NCI-H345 (cell line): ENCODE data around the gene UNC5A.

Experiments
- DNase-seq: peaks from one replicate; lab custom pipeline; 2025; lab: John Stamatoyannopoulos, UW

Gene UNC5A

DNA sequence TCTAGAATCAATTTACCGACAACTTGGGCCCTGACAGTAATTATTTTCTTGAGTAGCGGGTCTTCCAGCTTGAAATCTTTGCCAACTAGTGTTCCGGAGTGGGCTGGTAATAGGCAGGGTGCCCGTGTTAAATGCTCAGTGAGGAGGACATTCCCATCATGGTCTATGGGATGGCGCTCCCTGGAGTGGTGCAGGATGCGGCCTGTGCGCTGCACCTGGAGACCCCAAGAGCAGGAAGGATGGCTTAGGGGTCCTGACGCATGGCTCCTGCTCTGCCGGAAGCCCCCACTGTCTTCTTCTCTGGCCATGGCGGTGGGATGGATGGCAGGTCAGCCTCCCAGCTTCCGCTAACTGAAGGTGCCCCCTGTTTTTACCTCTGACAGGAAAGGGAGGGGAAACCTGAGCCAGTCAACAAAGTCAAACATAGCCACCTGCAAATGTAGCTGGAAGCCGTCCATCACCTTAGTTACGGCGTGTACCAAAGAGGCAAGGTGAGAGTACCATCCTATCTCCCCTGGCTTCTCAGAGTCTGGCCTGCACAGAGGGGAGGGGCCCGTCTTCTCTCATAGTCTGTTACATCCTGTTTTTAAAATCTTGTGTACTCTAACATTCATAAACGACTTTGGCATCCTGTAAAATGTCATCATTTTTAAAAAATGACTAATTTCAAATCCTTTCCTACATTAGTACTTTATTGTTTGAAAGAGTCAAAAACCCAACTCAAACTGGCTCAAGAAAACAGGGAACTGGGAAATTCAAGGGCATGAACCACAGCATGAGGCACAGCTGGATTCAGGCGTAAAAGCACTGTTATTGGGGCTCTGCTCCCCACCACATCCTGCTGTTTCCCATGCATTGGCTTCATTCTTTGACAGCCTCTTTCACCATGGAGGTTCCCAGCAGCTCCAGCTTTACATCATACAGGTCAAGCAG is 28.5 kb upstream of the UNC5A start:
- DNase-seq, result no peak

GRCh38 chr5:176784218-176785165 is 25.9 kb upstream of the UNC5A start:
- no peak for DNase-seq

DNA sequence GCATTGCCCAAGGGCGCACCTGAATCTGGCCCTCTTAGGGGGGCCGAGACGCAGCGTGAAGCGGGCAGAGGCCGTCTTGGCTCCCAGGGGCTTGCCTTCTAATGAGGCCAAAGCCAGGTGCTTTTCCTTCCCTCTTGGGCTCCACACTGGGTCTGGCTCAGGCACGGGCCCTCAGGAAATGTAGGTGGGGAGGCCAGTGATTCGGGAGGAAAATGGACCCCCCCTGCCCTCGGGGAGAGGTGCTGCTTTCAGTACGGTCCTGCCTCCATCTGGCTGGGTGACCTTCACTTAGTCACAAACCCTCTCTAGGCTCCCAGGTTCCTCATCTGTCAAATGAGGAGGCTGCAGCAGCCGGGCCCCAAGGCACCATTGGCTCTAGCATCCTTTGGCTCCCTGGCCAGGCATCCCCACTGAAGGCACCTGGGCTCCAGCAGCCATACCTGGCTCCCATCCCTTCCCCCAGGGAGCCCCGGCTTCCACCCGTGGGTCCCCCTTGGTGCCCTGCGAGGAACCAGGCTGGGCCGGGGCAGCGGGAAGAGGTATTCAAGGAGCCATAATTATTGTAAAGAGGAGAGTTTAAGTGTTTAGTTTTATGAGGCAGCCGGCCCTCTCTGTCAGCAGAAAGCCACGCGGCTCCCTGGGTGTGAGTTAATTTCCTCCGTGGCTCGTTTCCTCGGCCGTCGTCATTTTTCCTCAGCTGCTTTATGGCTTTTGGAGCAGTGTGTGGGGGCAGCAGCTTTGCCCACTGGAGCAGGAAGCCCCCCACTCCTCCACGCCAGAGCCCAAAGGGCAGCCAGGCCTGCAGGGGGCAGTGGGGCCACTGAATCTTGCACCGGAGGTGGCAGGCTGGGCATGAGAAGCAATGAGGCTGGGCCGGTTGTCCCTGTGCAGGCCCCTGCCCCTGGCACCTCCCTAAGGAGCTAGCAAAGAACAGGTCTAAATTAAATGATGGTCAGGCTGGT is 24.9 kb upstream of the UNC5A start:
- DNase-seq, result no peak

DNA sequence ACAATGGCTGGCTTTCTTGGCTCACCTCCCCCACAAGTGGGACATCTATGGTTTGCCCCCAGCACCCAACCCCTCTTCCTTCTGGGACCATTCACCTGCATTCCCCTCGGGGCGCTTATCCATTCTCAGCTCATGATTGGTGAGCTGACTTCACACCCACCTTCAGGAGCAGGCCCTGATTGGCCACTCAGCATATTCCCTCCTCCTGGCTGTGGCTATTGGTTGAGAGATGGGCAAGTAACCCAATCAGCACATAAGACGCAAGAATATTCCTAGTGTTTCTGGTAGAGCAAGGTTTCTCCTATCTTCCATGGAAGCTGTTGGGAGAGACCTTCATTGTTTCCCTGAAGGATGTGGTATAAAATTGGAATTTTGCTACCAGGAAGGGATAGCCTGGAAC is 22.7 kb upstream of the UNC5A start:
- DNase-seq, result no peak

- no peak for DNase-seq
Measured at GRCh38 chr5:176788091-176788490, 22.3 kb upstream of the UNC5A start.

DNA sequence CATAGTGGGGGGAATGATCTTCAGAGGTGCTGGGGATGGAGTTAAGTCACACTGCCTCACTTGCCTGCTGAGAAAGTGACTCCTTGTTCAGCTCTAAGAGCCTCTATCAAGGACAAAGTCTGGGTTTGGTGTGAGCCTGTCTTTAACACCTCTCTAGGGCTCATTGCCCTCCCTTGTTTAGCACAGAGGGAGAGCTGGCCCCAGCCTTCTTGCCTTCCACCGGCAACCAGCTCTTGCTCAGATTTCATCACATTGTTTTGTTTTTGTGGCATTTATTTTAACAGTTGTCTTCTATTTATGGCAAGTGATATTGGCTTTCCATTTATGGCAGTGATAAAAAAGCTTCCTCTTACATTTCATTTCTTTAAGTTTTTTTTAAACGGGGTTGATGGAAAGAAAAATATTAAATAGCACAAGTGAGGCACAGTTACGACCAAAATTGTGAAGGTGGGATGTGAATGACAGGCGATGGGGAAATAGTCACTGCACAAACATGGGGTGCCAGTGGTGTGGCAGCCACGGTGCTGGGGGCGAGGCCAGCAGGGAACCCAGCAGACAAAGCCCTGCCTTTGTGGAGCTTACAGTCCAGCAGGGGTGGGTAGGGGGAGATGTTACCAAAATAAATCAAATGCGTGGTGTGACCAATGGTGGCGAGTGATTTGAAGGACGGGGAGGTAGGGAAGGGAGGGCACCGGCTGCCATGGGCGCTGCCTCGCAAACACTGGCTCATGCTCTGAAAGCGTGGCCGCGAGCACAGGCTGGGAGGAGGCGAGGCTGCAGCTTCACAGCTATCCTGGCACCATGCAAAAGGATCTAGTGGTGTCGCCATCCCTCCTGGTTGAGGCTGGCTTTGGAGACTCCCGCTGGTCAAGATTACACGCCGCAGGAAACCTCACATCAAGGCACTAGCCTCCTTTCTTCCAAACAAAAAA is 21.2 kb upstream of the UNC5A start:
- no peak for DNase-seq

GRCh38 chr5:176789873-176790615 is 20.3 kb upstream of the UNC5A start:
- DNase-seq, result peak; percentile 57

GRCh38 chr5:176790941-176791340 is 19.4 kb upstream of the UNC5A start:
- no peak for DNase-seq

DNA sequence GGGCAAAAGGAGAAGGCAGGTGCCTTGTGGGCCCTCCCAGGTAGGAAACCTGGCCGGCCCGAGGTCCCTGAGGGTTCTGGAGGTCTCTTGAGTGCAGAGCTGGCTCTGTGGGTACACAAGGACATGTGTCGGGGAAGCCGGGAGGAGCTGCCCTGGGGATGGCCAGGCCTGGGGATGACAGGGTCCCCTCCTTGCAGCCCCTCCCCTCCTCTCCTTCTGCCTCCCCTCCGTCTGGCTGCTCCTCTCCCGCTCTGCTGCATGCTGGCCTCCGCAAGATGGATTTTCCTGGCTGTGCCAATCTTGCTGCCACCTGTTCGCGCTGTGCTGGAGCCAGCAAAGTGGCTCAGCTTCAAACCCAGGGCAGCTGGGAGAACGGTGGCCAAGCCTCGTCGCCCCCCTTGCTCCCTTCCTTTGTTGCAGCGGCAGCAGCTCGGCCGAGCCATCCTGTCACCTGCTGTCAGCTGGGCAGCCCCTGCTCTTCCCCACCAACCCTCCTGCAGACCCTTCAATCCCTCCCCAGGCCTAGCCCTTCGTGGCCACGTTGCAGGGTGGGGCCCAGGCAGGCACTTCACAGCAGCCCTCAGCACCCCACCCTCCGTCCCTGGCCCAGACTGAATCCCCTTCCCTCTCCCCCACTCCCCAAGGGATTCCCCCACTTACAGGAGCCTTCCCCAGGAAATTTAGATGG is 17.6 kb upstream of the UNC5A start:
- peak; percentile 40 for DNase-seq

- peak; percentile 59 for DNase-seq
Measured at GRCh38 chr5:176793343-176793699, 17.0 kb upstream of the UNC5A start.

- peak; percentile 50 for DNase-seq
Measured at GRCh38 chr5:176793736-176794135, 16.6 kb upstream of the UNC5A start.

- DNase-seq, result no peak
Measured at GRCh38 chr5:176794509-176794908, 15.8 kb upstream of the UNC5A start.

DNA sequence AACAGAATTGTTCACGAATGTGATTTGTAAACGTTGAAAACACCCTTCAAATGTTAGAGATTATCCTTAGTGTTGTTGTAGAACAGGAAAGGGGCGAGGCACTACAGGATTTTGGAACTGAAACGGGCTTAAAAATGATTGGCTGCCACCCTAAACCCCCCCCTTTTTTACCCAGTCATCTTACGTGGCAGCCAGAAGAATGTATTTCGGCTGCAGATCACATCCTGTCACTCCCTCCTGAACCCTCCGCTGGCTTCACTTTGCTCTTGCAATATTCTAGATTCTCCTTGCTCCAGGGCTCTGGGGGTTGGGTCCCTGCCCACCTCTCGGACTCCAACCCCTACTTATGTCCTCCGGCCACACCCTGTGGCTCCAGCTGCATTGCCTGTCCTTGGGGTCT is 13.9 kb upstream of the UNC5A start:
- DNase-seq, result no peak

GRCh38 chr5:176796970-176797369 is 13.4 kb upstream of the UNC5A start:
- DNase-seq, result peak; percentile 46

GRCh38 chr5:176797456-176798050 is 12.8 kb upstream of the UNC5A start:
- no peak for DNase-seq

- no peak for DNase-seq
Measured at GRCh38 chr5:176798086-176798876, 12.1 kb upstream of the UNC5A start.

DNA sequence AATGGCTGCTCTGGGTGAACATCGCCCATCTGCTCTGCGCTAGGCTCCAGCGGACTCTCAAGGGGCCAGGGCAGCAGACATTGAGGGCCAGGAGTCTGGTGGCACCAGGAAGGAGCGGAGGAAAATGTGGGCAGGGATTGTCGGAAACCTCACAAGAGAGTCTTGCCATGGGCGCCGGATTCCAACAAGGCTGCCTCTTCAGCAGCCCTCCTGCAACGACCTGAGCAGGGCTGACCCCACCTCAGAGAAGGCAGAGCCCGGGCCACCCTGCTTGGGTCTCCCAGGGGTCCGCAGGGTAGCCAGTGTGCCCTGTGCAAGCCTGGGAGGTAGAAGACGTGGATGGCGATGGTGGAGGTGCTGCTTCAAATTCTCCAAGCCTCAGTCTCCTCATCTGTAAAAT is 11.4 kb upstream of the UNC5A start:
- no peak for DNase-seq

DNA sequence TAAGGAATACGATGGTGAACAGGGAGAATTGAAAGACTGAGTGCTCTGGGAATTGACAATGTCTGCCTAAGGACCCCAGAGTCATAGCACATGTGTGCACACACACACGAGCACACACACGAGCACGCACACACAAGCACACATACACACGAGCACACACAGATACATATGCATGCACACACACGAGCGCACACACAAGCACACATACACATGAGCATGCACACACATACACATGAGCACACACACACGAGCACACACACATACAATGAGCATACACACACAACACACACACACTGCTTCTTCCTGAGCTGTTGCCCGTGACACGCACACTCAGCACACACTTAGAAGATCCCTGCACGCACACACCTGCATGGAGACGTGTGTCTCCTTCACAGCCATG is 10.9 kb upstream of the UNC5A start:
- no peak for DNase-seq
